Natural killer cell (primary cell): ENCODE results near the gene TTC34. TPM values are rescaled to one million over a fixed set of nuclear protein-coding genes. Genes with fewer than 3 reads are reported as not detected.

Experiments used
- ATAC-seq, 3 donors: fragments of 150-1000 bp in 2 of 3; fragments of 200-7000 bp in 1 of 3; cut with Tn5 transposase; 1 replicate in 1 of 3; 2 replicates in 2 of 3; pipeline ENCODE4 v1.10.0; 2021; ENCODE audit warnings: mild to moderate bottlenecking in 2 of 3, moderate library complexity in 2 of 3
- DNase-seq, 2 donors: peaks; one replicate each; pipeline versions ENCODE4 v3.0.0 to v3.0.0-alpha.2; 2013 to 2021; ENCODE audit warnings: mixed read lengths in 1 of 2
- H3K27ac ChIP-seq: one replicate; pipeline ENCODE4 v1.5.1; 2013; ENCODE audit warnings: mild to moderate bottlenecking, low read length
- H3K27me3 ChIP-seq: one replicate; pipeline ENCODE4 v1.6.1; 2013; ENCODE audit warnings: low read length; ENCODE audit not compliant: control insufficient read depth, insufficient read depth
- H3K36me3 ChIP-seq: one replicate; pipeline ENCODE4 v1.6.1; 2013; ENCODE audit warnings: low read length; ENCODE audit not compliant: control insufficient read depth, insufficient read depth
- H3K4me1 ChIP-seq: one replicate; pipeline ENCODE4 v1.6.1; 2013; ENCODE audit warnings: low read length; ENCODE audit not compliant: control insufficient read depth, insufficient read depth
- H3K4me3 ChIP-seq: one replicate; pipeline ENCODE4 v1.5.1; 2013; ENCODE audit warnings: low read length
- H3K9me3 ChIP-seq: one replicate; pipeline ENCODE4 v1.6.1; 2013; ENCODE audit warnings: low read length; ENCODE audit not compliant: control insufficient read depth, insufficient read depth
- H3K27ac Mint-ChIP-seq, 2 donors: one replicate each; pipeline ENCODE4 v1.8.0; 2022; ENCODE audit warnings: mild to moderate bottlenecking in 2 of 2, mixed read lengths in 2 of 2, moderate library complexity in 1 of 2
- H3K27me3 Mint-ChIP-seq, 2 donors: one replicate each; pipeline ENCODE4 v1.8.0; 2022; ENCODE audit warnings: low read depth in 2 of 2, mixed read lengths in 2 of 2
- H3K36me3 Mint-ChIP-seq: one replicate; pipeline ENCODE4 v1.8.0; 2022; ENCODE audit warnings: mixed read lengths
- H3K4me1 Mint-ChIP-seq, 2 donors: one replicate each; pipeline ENCODE4 v1.8.0; 2022; ENCODE audit warnings: mixed read lengths in 2 of 2
- H3K4me3 Mint-ChIP-seq: one replicate; pipeline ENCODE4 v1.8.0; 2022; ENCODE audit warnings: mild to moderate bottlenecking, moderate library complexity, mixed read lengths
- H3K9me3 Mint-ChIP-seq, 2 donors: one replicate each; pipeline ENCODE4 v1.8.0; 2022; ENCODE audit warnings: mixed read lengths in 2 of 2
- CTCF ChIP-seq: fragments of 200-600 bp; IDR thresholded peaks from one replicate; pipeline ENCODE4 v1.8.0; 2022; ENCODE audit warnings: antibody characterized with exemption
- WGBS: methylation state at CpG from one replicate; pipeline ENCODE4 v1.1.7; 2013; ENCODE audit warnings: missing lambda C conversion rate; ENCODE audit not compliant: insufficient coverage; 5-methylcytosine and 5-hydroxymethylcytosine counted together
- intact Hi-C: fragments of 100-400 bp; cut with micrococcal nuclease; formaldehyde crosslinking; loops from one replicate; pipeline ENCODE4 v1.14.2; 2022
- total RNA-seq, 4 donors: library from RNA; stranded (reverse); fragments of 120-200 nt in 1 of 4; gene quantifications; one replicate each; pipeline versions ENCODE4 v1.2.3 to v1.2.4, GENCODE V29; 2013 to 2022

Gene TTC34
- total RNA-seq, 3 donors from 2014 or later (not counting 1 experiment from before 2014, with no cell fraction given): 0.80 to 1.4 (median 1.2) TPM

GRCh38 chr1:2639203-2639602 is 162.3 kb downstream of the TTC34 start:
- whole genome bisulfite sequencing: 74% methylated on average over 11 of the region's 11 CpGs
- Mint-ChIP-seq H3K27me3 (no peaks in the 10 kb centered on the region), H3K4me1 (peaks cover 10 to 18% of the 10 kb centered on the region in 2 donors), H3K36me3 (no peaks in the 10 kb centered on the region), H3K27ac (peak overlapping the region in 1 of 2 donors; percentile 47), H3K9me3 (no peaks in the 10 kb centered on the region), H3K4me3 (no peak overlapping the region)
- Histone ChIP-seq H3K27ac (no peak overlapping the region), H3K36me3 (no peaks in the 10 kb centered on the region), H3K9me3 (peaks cover 5% of the 10 kb centered on the region), H3K4me3 (no peak overlapping the region), H3K27me3 (peaks cover 3% of the 10 kb centered on the region), H3K4me1 (peaks cover 22% of the 10 kb centered on the region)
- DNase-seq (no peak), ATAC-seq (no peak)
- no peak for TF ChIP-seq CTCF
- intact Hi-C loops: no loop called here

GRCh38 chr1:2638466-2639115 is 162.9 kb downstream of the TTC34 start:
- ATAC-seq (no peak), DNase-seq (no peak)
- H3K27me3 ChIP-seq: peaks cover 3% of the 10 kb centered on the region
- H3K27ac Mint-ChIP-seq: peak overlapping the region in 1 of 2 donors; percentile 47
- H3K9me3 ChIP-seq: peaks cover 5% of the 10 kb centered on the region
- H3K36me3 ChIP-seq: no peaks in the 10 kb centered on the region
- intact Hi-C loops: no loop called here
- 81% methylated on average over 16 of the region's 16 CpGs for WGBS
- TF ChIP-seq CTCF: no peak
- no peaks in the 10 kb centered on the region for H3K36me3 Mint-ChIP-seq
- peaks cover 8 to 15% of the 10 kb centered on the region in 2 donors for H3K4me1 Mint-ChIP-seq
- no peak overlapping the region for H3K4me3 ChIP-seq
- no peaks in the 10 kb centered on the region for H3K9me3 Mint-ChIP-seq
- no peaks in the 10 kb centered on the region for H3K27me3 Mint-ChIP-seq
- peaks cover 20% of the 10 kb centered on the region for H3K4me1 ChIP-seq
- no peak overlapping the region for H3K27ac ChIP-seq
- H3K4me3 Mint-ChIP-seq: no peak overlapping the region

GRCh38 chr1:2637442-2638145 is 163.9 kb downstream of the TTC34 start:
- Mint-ChIP-seq H3K36me3 (no peaks in the 10 kb centered on the region), H3K4me3 (no peak overlapping the region), H3K9me3 (no peaks in the 10 kb centered on the region), H3K27ac (no peak overlapping the region), H3K27me3 (peaks cover 0 to 3% of the 10 kb centered on the region in 2 donors), H3K4me1 (peaks cover 4 to 8% of the 10 kb centered on the region in 2 donors)
- DNase-seq (no peak), ATAC-seq (no peak)
- Histone ChIP-seq H3K4me1 (peaks cover 15% of the 10 kb centered on the region), H3K36me3 (no peaks in the 10 kb centered on the region), H3K27me3 (peaks cover 3% of the 10 kb centered on the region), H3K4me3 (no peak overlapping the region), H3K9me3 (peaks cover 5% of the 10 kb centered on the region), H3K27ac (no peak overlapping the region)
- 45% methylated on average over 10 of the region's 10 CpGs for WGBS
- intact Hi-C loops: no loop called here
- TF ChIP-seq CTCF: no peak
